Keratinocyte (primary cell): ENCODE data around the gene A4GALT. TPM values are rescaled to one million over a fixed set of nuclear protein-coding genes. Genes with fewer than 3 reads are reported as not detected.

Source experiments
- DNase-seq: peaks from one replicate; pipeline ENCODE4 v3.0.0-alpha.2; 2011; ENCODE audit warnings: low read depth, missing footprints, low spot score
- FAIRE-seq: peaks from 2 replicates; lab custom pipeline; 2011; peaks lifted over from hg19 to GRCh38; lab: Jason Lieb, UNC
- H2AFZ ChIP-seq: 2 replicates; pipeline ENCODE4 v1.6.0; 2012; ENCODE audit warnings: low read length, control low read depth, inconsistent platforms; ENCODE audit not compliant: control insufficient read depth
- H3K27ac ChIP-seq: 2 replicates; pipeline ENCODE4 v1.5.1; 2011; ENCODE audit warnings: low read length; ENCODE audit not compliant: control insufficient read depth, insufficient read depth
- H3K27me3 ChIP-seq: 3 replicates; pipeline ENCODE4 v1.6.0; 2011; ENCODE audit warnings: low read length; ENCODE audit not compliant: control insufficient read depth, insufficient read depth; ENCODE audit errors: extremely low read depth
- H3K36me3 ChIP-seq, 2 experiments: 2 replicates in 1 of 2; 3 replicates in 1 of 2; pipeline ENCODE4 v1.5.1; 2011; ENCODE audit warnings: low read length in 2 of 2, mild to moderate bottlenecking in 1 of 2; ENCODE audit not compliant: control insufficient read depth in 2 of 2, insufficient read depth in 2 of 2; ENCODE audit errors: extremely low read depth in 1 of 2
- H3K4me1 ChIP-seq: 3 replicates; pipeline ENCODE4 v1.5.1; 2011; ENCODE audit warnings: low read length; ENCODE audit not compliant: control insufficient read depth, insufficient read depth; ENCODE audit errors: extremely low read depth
- H3K4me2 ChIP-seq: 3 replicates; pipeline ENCODE4 v1.6.0; 2011; ENCODE audit warnings: low read depth, low read length; ENCODE audit not compliant: control insufficient read depth, insufficient read depth; ENCODE audit errors: extremely low read depth
- H3K4me3 ChIP-seq, 3 experiments: fragments of 200-600 bp in 1 of 3; sonication (generic) in 1 of 3; 2 replicates in 2 of 3; 3 replicates in 1 of 3; pipeline ENCODE4 v1.5.1; 2011 to 2016; ENCODE audit warnings: low read length in 3 of 3, mild to moderate bottlenecking in 3 of 3, control low read depth in 2 of 3, inconsistent platforms in 1 of 3, low read depth in 1 of 3, mixed read lengths in 1 of 3, mixed run types in 1 of 3, moderate library complexity in 1 of 3; ENCODE audit not compliant: control insufficient read depth in 2 of 3, insufficient read depth in 2 of 3; ENCODE audit errors: extremely low read depth in 1 of 3
- H3K79me2 ChIP-seq: 2 replicates; pipeline ENCODE4 v1.6.0; 2012; ENCODE audit warnings: low read length; ENCODE audit not compliant: control insufficient read depth, insufficient read depth
- H3K9ac ChIP-seq: 3 replicates; pipeline ENCODE4 v1.6.0; 2011; ENCODE audit warnings: low read length; ENCODE audit not compliant: control insufficient read depth, insufficient read depth; ENCODE audit errors: extremely low read depth
- H3K9me1 ChIP-seq: 3 replicates; pipeline ENCODE4 v1.6.0; 2011; ENCODE audit warnings: low read length; ENCODE audit not compliant: control insufficient read depth, insufficient read depth; ENCODE audit errors: extremely low read depth
- H3K9me3 ChIP-seq: 2 replicates; pipeline ENCODE4 v1.5.1; 2012; ENCODE audit warnings: low read depth, low read length; ENCODE audit not compliant: control insufficient read depth
- H4K20me1 ChIP-seq: 3 replicates; pipeline ENCODE4 v1.6.0; 2011; ENCODE audit warnings: low read length; ENCODE audit not compliant: control insufficient read depth, insufficient read depth; ENCODE audit errors: extremely low read depth
- CTCF ChIP-seq, 3 experiments: IDR thresholded peaks in 1 of 3; conservative IDR thresholded peaks in 1 of 3; optimal IDR thresholded peaks in 1 of 3; 2 replicates in 2 of 3; 3 replicates in 1 of 3; pipeline versions ENCODE3 to v1.5.1; 2011; ENCODE audit warnings: low read length in 3 of 3, mild to moderate bottlenecking in 3 of 3, moderate library complexity in 2 of 3, control low read depth in 1 of 3, inconsistent platforms in 1 of 3; ENCODE audit not compliant: insufficient read depth in 2 of 3; ENCODE audit errors: extremely low read depth in 1 of 3
- EZH2 ChIP-seq: IDR thresholded peaks from one replicate; pipeline ENCODE4 v1.6.1; 2012; ENCODE audit warnings: inconsistent platforms, mild to moderate bottlenecking, low read length, moderate library complexity
- dilution Hi-C: fragments of 300-500 bp; cut with MboI; formaldehyde crosslinking; loops from one replicate; pipeline ENCODE4 v1.7.0; 2020; ENCODE audit warnings: low sequenced_read_pairs; ENCODE audit not compliant: extremely low pct_ligation_motif_present
- polyA plus RNA-seq, 5 experiments: library from polyadenylated mRNA; depleted of rRNA in 3 of 5; stranded (reverse) in 3 of 5; stranded (forward) in 1 of 5; unstranded in 1 of 5; fragments of >200 nt; gene quantifications; 1 replicate in 1 of 5; 2 replicates in 3 of 5; 3 replicates in 1 of 5; pipeline versions ENCODE4 v1.2.1 to v1.2.3, GENCODE V29; 2011 to 2012; ENCODE audit warnings: missing spikeins in 2 of 5, low read depth in 1 of 5, low replicate concordance in 1 of 5

Gene A4GALT
- polyA plus RNA-seq, 1 donor (not counting 4 experiments of a cell fraction or from before 2014, with no cell fraction given) = 1.6 TPM

GRCh38 chr22:42654436-42655073 is 66.1 kb downstream of the A4GALT start:
- dilution Hi-C loops = no loop called here
- H3K27me3 ChIP-seq = no peaks in the 10 kb centered on the region
- H3K4me3 ChIP-seq = no peak overlapping the region
- TF ChIP-seq EZH2 (no peak), CTCF (optimal IDR thresholded peaks at IDR 0.05 in 1 of 3, IDR thresholded peaks at IDR 0.05 in 1 of 3, conservative IDR thresholded peaks at IDR 0.05 in 1 of 3; ENCODE audit: extremely low read depth in 1 of 3, insufficient read depth in 2 of 3, low read length in 3 of 3) (no peak)
- no peaks in the 10 kb centered on the region for H3K36me3 ChIP-seq
- H4K20me1 ChIP-seq = no peaks in the 10 kb centered on the region
- no peaks in the 10 kb centered on the region for H3K79me2 ChIP-seq
- no peak overlapping the region for H3K9ac ChIP-seq
- H3K9me3 ChIP-seq = no peaks in the 10 kb centered on the region
- H2AFZ ChIP-seq = no peak overlapping the region
- FAIRE-seq (no peak), DNase-seq (no peak)
- H3K4me2 ChIP-seq = no peak overlapping the region
- no peaks in the 10 kb centered on the region for H3K9me1 ChIP-seq
- H3K4me1 ChIP-seq = peaks cover 3% of the 10 kb centered on the region
- no peak overlapping the region for H3K27ac ChIP-seq

GRCh38 chr22:42653999-42654398 is 66.7 kb downstream of the A4GALT start:
- H3K4me1 ChIP-seq = peaks cover 4% of the 10 kb centered on the region
- no peaks in the 10 kb centered on the region for H3K9me1 ChIP-seq
- DNase-seq = no peak
- H3K4me3 ChIP-seq = no peak overlapping the region
- H3K27me3 ChIP-seq = no peaks in the 10 kb centered on the region
- H3K36me3 ChIP-seq = no peaks in the 10 kb centered on the region
- no peak overlapping the region for H3K4me2 ChIP-seq
- no peak overlapping the region for H2AFZ ChIP-seq
- H3K9me3 ChIP-seq = no peaks in the 10 kb centered on the region
- dilution Hi-C loops = no loop called here
- no peak for FAIRE-seq
- H4K20me1 ChIP-seq = no peaks in the 10 kb centered on the region
- H3K27ac ChIP-seq = no peak overlapping the region
- H3K9ac ChIP-seq = no peak overlapping the region
- TF ChIP-seq EZH2 (no peak), CTCF (optimal IDR thresholded peaks at IDR 0.05 in 1 of 3, IDR thresholded peaks at IDR 0.05 in 1 of 3, conservative IDR thresholded peaks at IDR 0.05 in 1 of 3; ENCODE audit: extremely low read depth in 1 of 3, insufficient read depth in 2 of 3, low read length in 3 of 3) (no peak)
- H3K79me2 ChIP-seq = no peaks in the 10 kb centered on the region
